ENCODE measurements around the gene RGS6.

GRCh38 chr14:72098210-72098609 is 166.0 kb downstream of the RGS6 start:
- TF ChIP-seq, protein P1, sequence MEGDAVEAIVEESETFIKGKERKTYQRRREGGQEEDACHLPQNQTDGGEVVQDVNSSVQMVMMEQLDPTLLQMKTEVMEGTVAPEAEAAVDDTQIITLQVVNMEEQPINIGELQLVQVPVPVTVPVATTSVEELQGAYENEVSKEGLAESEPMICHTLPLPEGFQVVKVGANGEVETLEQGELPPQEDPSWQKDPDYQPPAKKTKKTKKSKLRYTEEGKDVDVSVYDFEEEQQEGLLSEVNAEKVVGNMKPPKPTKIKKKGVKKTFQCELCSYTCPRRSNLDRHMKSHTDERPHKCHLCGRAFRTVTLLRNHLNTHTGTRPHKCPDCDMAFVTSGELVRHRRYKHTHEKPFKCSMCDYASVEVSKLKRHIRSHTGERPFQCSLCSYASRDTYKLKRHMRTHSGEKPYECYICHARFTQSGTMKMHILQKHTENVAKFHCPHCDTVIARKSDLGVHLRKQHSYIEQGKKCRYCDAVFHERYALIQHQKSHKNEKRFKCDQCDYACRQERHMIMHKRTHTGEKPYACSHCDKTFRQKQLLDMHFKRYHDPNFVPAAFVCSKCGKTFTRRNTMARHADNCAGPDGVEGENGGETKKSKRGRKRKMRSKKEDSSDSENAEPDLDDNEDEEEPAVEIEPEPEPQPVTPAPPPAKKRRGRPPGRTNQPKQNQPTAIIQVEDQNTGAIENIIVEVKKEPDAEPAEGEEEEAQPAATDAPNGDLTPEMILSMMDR (conservative IDR thresholded peaks at IDR 0.05; ENCODE audit: low read length), result no peak
- no peak for TF ChIP-seq EZH2phosphoT487 (IDR thresholded peaks at IDR 0.05; ENCODE audit: borderline replicate concordance, low read depth, low read length)

Measured in OCI-LY7 (cell line).